ENCODE data around the gene MARK3. TPM values are rescaled to one million over a fixed set of nuclear protein-coding genes. Genes with fewer than 3 reads are reported as not detected.

The MARK3 gene
- total and polyA plus RNA-seq, 2 of the 13 experiments (the other 11 are each of a cell fraction or from before 2014, with no cell fraction given) = 47.7 to 56.6 TPM

GRCh38 chr14:103541709-103542604, 156.7 kb downstream of the MARK3 start (continued):
- no peak for TF ChIP-seq ONECUT2 (CRISPR knock-in tag; IDR thresholded peaks at IDR 0.05)
- peak; percentile 86; the same call in 1 of the 2 replicates for TF ChIP-seq HNRNPL (IDR thresholded peaks at IDR 0.05; ENCODE audit: low read depth, low read length)

- intact Hi-C loops (cut with micrococcal nuclease; ENCODE audit: unreplicated experiment) (loop anchor here (2.0 kb wide), 1 partner anchor 18 kb away; no protein-coding TSS in a partner anchor), in situ Hi-C loops (cut with HindIII; ENCODE audit: extremely low pct_ligation_motif_present, low pct_unique_long_range_greater_than_20kb) (no loop called here)
- ATAC-seq (peak; percentile 12; the same call in 2 of the 3 replicates), FAIRE-seq (no peak), DNase-seq (ENCODE audit: low spot score) (no peak)
- no TSS peak for BruUV-seq (replicated peaks)
- ChIA-PET CTCF (ENCODE audit: low intra/inter-chr PET ratio, low total read pairs) (interaction anchor here (1.0 to 1.4 kb wide), 2 partner anchors 24 to 43 kb away, joined by 3 read pairs; no protein-coding TSS in a partner anchor), POLR2A (interaction anchor here (1.6 to 6.9 kb wide), 2 partner anchors 14 to 19 kb away, joined by 3 to 37 read pairs; partner anchors contain the start of gene TRMT61A)
- Histone ChIP-seq H3K4me1 (ENCODE audit: insufficient read depth, low read length) (peaks cover 45% of the 10 kb centered on the region), H3K4me2 (ENCODE audit: low read depth, low read length) (peak overlapping the region; percentile 58), H3K9me3 (ENCODE audit: low read length) (no peaks in the 10 kb centered on the region), H3K9ac (ENCODE audit: insufficient read depth, low read depth, low read length) (peak overlapping the region; percentile 37), H3K36me3 (replicated peaks in 1 of 2; ENCODE audit: control insufficient read depth in 1 of 2, insufficient read depth in 2 of 2, low read length in 2 of 2) (no peaks in the 10 kb centered on the region), H4K20me1 (ENCODE audit: insufficient read depth, low read length) (no peaks in the 10 kb centered on the region), H3K4me3 (replicated peaks in 1 of 3; ENCODE audit: insufficient read depth in 1 of 3, low read depth in 2 of 3, low read length in 3 of 3) (peak overlapping the region; percentile 7 to 49 (median 31); a peak in 5 of 6 replicates), H2AFZ (ENCODE audit: low read length) (no peak overlapping the region), H3K27ac (ENCODE audit: extremely low read length, insufficient read depth, low read length) (no peak overlapping the region), H3K79me2 (ENCODE audit: insufficient read depth, low read length) (no peaks in the 10 kb centered on the region), H3K27me3 (ENCODE audit: control insufficient read depth in 1 of 2, insufficient read depth in 2 of 2, low read length in 2 of 2) (peaks cover 2 to 19% of the 10 kb centered on the region in 2 experiments; a peak in 2 of 5 replicates)
- 21% methylated on average over 7 of the region's 18 CpGs for WGBS (ENCODE audit: low lambda C conversion rate)
- TF ChIP-seq CBFB (CRISPR knock-in tag; IDR thresholded peaks at IDR 0.05) (no peak), MYC (CRISPR knock-in tag; IDR thresholded peaks at IDR 0.05; ENCODE audit: borderline replicate concordance) (0 out of 2 replicates have a peak, but pooled peaks have one; percentile 8), PAX8 (CRISPR knock-in tag; IDR thresholded peaks at IDR 0.05; ENCODE audit: borderline replicate concordance) (no peak), RBFOX2 (IDR thresholded peaks at IDR 0.05; ENCODE audit: low read depth, low read length) (0 out of 2 replicates have a peak, but pooled peaks have one; percentile 22), ZBTB42 (CRISPR knock-in tag; IDR thresholded peaks at IDR 0.05) (no peak), KDM2A (CRISPR knock-in tag; IDR thresholded peaks at IDR 0.05; ENCODE audit: borderline replicate concordance, low read depth) (0 out of 2 replicates have a peak, but pooled peaks have one; percentile 36), AGO1 (IDR thresholded peaks at IDR 0.05; ENCODE audit: low read depth, low read length, poor library complexity, severe bottlenecking) (peak; percentile 23), ZNF17 (CRISPR knock-in tag; IDR thresholded peaks at IDR 0.05) (no peak), ZNF776 (CRISPR knock-in tag; IDR thresholded peaks at IDR 0.05) (no peak), ZNF337 (CRISPR knock-in tag; IDR thresholded peaks at IDR 0.05; ENCODE audit: borderline replicate concordance, low read depth) (no peak), HNRNPLL (IDR thresholded peaks at IDR 0.05; ENCODE audit: low read depth, low read length, poor library complexity, severe bottlenecking) (peak; percentile 28), ZFP91 (CRISPR knock-in tag; IDR thresholded peaks at IDR 0.05; ENCODE audit: borderline replicate concordance) (peak; percentile 29; the same call in 1 of the 2 replicates), AGO2 (optimal IDR thresholded peaks at IDR 0.05; ENCODE audit: low read depth, low read length) (peak; percentile 22), NFKBIZ (CRISPR knock-in tag; IDR thresholded peaks at IDR 0.05) (no peak), ZNF800 (CRISPR knock-in tag; IDR thresholded peaks at IDR 0.05) (no peak), SOX5 (CRISPR knock-in tag; IDR thresholded peaks at IDR 0.05; ENCODE audit: borderline replicate concordance) (peak; percentile 48; the same call in 1 of the 2 replicates)
Measured at GRCh38 chr14:103542605-103543088, 157.4 kb downstream of the MARK3 start.
